HepG2 (cell line): ENCODE results near the gene ORM1. TPM values are rescaled to one million over a fixed set of nuclear protein-coding genes. Genes with fewer than 3 reads are reported as not detected.

Experiments used
- IKZF4 ChIP-seq: sonication (generic); formaldehyde crosslinking; IDR thresholded peaks from 2 replicates; pipeline ENCODE4 v1.5.1; 2020; ENCODE audit warnings: borderline replicate concordance, mild to moderate bottlenecking, low read depth, missing genetic modification reagents; ENCODE audit errors: not compliant biosample characterization
- ZNF282 ChIP-seq: fragments of 450-650 bp; IDR thresholded peaks from 2 replicates; pipeline ENCODE4 v1.6.1; 2018; ENCODE audit not compliant: partially characterized antibody
- polyA plus RNA-seq, 8 experiments: library from polyadenylated mRNA; depleted of rRNA in 3 of 8; stranded (reverse) in 7 of 8; unstranded in 1 of 8; fragments of >200 nt; fragmentation: Illumina TruSeq in 4 of 8; extraction: Trizol in 4 of 8; gene quantifications; 2 replicates each; pipeline versions ENCODE4 v1.2.1 to v1.2.3, GENCODE V29; 2011 to 2016; ENCODE audit warnings: low read depth in 4 of 8, missing spikeins in 1 of 8, mixed read lengths in 1 of 8; ENCODE audit not compliant: insufficient read depth in 1 of 8
- total RNA-seq, 5 experiments: library from RNA; depleted of rRNA; stranded (reverse); fragments of >200 nt; fragmentation: Illumina TruSeq; extraction: Trizol; gene quantifications; 2 replicates each; pipeline ENCODE4 v1.2.3, GENCODE V29; 2016; ENCODE audit warnings: low read depth in 1 of 5
- TF ChIP-seq, protein P1 (sequence below): sonication (generic); formaldehyde crosslinking; IDR thresholded peaks from one replicate; pipeline ENCODE4 v1.5.1; 2020; ENCODE audit warnings: mild to moderate bottlenecking, missing genetic modification reagents; ENCODE audit errors: not compliant biosample characterization

The ORM1 gene
- total and polyA plus RNA-seq, 2 of the 13 experiments (the other 11 are each of a cell fraction or from before 2014, with no cell fraction given), result 699 to 1,180 TPM

DNA sequence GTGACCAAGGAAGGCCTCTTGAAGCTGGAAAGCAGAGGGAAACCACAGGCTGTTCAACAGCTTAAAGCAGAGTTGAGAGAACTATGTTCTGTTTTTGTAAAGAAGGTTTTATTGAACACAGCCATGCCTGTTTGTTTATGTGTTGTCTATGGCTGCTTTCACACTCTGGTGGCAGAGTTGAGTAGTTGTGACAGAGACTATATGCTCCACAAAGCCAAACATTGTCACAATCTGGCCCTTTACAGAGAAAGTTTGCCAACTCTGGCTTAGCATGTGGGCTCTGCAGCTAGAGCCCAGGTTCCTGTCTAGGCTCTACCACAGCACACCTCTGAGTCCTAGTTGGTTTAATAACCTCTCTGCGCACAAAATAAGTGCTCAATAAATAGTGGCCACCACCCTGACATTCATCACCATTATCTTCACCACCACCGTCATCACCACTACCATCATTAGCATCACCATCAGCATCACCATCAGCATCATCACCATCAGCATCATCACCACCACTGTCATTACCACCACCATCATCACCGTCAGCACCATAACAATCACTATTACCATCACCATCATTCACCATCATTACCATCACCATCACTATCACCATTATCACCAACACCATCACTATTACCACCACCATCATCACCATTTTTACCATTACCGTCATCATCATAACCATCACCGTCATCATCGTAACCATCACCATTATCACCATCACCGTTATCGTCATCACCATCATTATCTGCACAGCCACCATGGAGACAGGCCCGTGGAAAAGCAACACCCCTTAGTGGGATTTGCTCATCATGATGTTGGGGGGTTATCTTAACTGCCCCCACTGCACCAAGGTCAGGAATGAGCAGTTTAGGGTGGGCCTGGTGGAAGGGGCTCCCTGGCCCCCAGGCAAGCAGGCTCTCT is 46.6 kb downstream of the ORM1 start (continued):
- TF ChIP-seq, protein P1, sequence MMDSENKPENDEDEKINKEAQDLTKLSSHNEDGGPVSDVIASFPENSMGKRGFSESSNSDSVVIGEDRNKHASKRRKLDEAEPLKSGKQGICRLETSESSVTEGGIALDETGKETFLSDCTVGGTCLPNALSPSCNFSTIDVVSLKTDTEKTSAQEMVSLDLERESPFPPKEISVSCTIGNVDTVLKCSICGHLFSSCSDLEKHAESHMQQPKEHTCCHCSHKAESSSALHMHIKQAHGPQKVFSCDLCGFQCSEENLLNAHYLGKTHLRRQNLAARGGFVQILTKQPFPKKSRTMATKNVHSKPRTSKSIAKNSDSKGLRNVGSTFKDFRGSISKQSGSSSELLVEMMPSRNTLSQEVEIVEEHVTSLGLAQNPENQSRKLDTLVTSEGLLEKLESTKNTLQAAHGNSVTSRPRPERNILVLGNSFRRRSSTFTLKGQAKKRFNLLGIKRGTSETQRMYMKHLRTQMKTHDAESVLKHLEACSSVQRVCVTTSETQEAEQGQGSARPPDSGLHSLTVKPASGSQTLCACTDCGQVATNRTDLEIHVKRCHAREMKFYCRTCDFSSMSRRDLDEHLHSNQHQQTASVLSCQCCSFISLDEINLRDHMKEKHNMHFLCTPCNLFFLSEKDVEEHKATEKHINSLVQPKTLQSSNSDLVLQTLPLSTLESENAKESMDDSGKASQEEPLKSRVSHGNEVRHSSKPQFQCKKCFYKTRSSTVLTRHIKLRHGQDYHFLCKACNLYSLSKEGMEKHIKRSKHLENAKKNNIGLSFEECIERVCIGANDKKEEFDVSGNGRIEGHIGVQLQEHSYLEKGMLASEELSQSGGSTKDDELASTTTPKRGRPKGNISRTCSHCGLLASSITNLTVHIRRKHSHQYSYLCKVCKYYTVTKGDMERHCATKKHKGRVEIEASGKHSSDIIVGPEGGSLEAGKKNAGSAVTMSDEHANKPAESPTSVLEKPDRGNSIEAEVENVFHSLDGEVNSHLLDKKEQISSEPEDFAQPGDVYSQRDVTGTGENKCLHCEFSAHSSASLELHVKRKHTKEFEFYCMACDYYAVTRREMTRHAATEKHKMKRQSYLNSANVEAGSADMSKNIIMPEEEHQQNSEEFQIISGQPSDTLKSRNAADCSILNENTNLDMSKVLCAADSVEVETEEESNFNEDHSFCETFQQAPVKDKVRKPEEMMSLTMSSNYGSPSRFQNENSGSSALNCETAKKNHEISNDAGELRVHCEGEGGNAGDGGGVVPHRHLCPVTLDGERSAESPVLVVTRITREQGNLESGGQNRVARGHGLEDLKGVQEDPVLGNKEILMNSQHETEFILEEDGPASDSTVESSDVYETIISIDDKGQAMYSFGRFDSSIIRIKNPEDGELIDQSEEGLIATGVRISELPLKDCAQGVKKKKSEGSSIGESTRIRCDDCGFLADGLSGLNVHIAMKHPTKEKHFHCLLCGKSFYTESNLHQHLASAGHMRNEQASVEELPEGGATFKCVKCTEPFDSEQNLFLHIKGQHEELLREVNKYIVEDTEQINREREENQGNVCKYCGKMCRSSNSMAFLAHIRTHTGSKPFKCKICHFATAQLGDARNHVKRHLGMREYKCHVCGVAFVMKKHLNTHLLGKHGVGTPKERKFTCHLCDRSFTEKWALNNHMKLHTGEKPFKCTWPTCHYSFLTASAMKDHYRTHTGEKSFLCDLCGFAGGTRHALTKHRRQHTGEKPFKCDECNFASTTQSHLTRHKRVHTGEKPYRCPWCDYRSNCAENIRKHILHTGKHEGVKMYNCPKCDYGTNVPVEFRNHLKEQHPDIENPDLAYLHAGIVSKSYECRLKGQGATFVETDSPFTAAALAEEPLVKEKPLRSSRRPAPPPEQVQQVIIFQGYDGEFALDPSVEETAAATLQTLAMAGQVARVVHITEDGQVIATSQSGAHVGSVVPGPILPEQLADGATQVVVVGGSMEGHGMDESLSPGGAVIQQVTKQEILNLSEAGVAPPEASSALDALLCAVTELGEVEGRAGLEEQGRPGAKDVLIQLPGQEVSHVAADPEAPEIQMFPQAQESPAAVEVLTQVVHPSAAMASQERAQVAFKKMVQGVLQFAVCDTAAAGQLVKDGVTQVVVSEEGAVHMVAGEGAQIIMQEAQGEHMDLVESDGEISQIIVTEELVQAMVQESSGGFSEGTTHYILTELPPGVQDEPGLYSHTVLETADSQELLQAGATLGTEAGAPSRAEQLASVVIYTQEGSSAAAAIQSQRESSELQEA (CRISPR knock-in tag), result no peak
- peak; percentile 45 for TF ChIP-seq ZNF282
- no peak for TF ChIP-seq IKZF4 (CRISPR knock-in tag)
